Prostate gland (tissue), 2 donors: Measurements from ENCODE around the gene STK39. TPM values are rescaled to one million over a fixed set of nuclear protein-coding genes. Genes with fewer than 3 reads are reported as not detected.

Experiments used
- DNase-seq: peaks from one replicate; pipeline ENCODE4 v3.0.0-alpha.2; 2019; ENCODE audit warnings: low spot score
- H3K27ac ChIP-seq, 2 donors: fragments of 200-600 bp; sonication (generic); 2 replicates each; pipeline ENCODE4 v1.5.1; 2017 to 2019
- H3K27me3 ChIP-seq: fragments of 200-600 bp; sonication (generic); replicated peaks from 2 replicates; pipeline ENCODE4 v1.5.1; 2019; ENCODE audit not compliant: insufficient read depth
- H3K36me3 ChIP-seq, 2 donors: fragments of 200-600 bp; sonication (generic); 1 replicate in 1 of 2; 2 replicates in 1 of 2; pipeline versions ENCODE4 v1.5.1 to v1.8.1; 2017 to 2019
- H3K4me1 ChIP-seq: fragments of 200-600 bp; sonication (generic); replicated peaks from 2 replicates; pipeline ENCODE4 v1.5.1; 2019
- H3K4me3 ChIP-seq, 2 donors: fragments of 200-600 bp; sonication (generic); 2 replicates each; pipeline ENCODE4 v1.5.1; 2017 to 2019
- H3K9me3 ChIP-seq: fragments of 200-600 bp; sonication (generic); 2 replicates; pipeline ENCODE4 v1.5.1; 2017
- CTCF ChIP-seq, 4 experiments: fragments of 200-600 bp in 2 of 4; fragments of 450-650 bp in 2 of 4; sonication (generic) in 2 of 4; IDR thresholded peaks; 1 replicate in 3 of 4; 2 replicates in 1 of 4; pipeline ENCODE4 v1.5.1; 2016 to 2019; ENCODE audit warnings: antibody characterized with exemption in 4 of 4, mild to moderate bottlenecking in 2 of 4, moderate library complexity in 2 of 4
- POLR2A ChIP-seq: fragments of 450-650 bp; IDR thresholded peaks from one replicate; pipeline ENCODE4 v1.6.1; 2016; ENCODE audit warnings: antibody characterized with exemption, mild to moderate bottlenecking
- POLR2AphosphoS5 ChIP-seq: sonication (generic); formaldehyde crosslinking; IDR thresholded peaks from one replicate; pipeline ENCODE4 v1.6.1; 2017; ENCODE audit warnings: antibody characterized with exemption
- whole genome bisulfite sequencing: methylation state at CpG from one replicate; pipeline ENCODE4 v1.1.5; 2018; 5-methylcytosine and 5-hydroxymethylcytosine counted together
- intact Hi-C: fragments of 100-400 bp; cut with DNase I; formaldehyde crosslinking; loops from one replicate; pipeline ENCODE4 v1.14.2; 2022
- total RNA-seq, 2 donors: library from RNA; depleted of rRNA; stranded (reverse); fragments of >200 nt; gene quantifications; one replicate each; pipeline ENCODE4 v1.1.0, GENCODE V29; 2016

The STK39 gene
- total RNA-seq, 2 donors from 2014 or later: 32.2 to 54.7 TPM

DNA sequence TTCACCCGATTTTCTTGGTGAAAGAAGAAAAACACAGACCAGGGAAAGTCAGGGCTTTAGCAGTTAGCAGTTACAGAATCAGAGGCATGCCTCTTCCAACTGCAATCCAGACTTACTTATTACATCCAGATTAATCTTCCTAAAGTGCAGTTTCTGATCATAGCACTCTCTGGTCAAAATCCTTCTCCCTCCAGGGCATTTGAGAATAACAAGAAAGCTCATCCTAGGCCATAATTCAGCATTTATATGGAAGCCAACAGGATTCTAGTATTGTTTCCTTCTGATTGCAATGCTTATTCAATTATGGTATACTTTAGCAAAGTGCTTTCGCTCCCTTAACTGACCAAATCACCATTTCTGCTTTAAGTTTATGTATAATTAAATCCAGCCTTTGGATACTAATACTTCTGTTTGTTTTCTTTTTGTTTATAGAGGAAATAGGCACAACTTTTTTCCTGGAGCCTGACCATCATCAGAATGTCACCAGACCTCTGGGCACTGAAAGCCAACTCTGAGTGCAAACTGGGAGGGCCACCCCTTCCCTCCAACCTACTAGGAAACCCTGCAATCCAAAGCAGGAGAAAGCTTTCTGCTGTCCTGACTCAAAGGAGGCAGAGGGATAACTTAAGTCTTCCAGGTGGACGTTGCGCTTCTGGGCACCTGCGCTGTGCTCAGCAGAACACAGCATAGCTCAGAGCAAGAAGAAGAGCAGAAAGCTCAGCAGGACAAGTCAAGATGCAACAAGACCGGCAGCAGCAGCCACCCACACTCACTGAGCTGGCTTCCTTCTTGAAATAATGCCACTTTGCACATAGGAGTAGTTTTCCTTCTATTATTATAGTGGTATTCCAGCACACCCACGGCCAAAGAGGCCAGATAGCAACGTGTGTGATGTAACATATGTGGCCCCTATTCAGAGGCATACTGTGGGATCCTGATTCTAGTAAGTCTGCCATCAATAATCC, 99.3 kb downstream of the STK39 start:
- no peak overlapping the region for H3K27ac ChIP-seq

GRCh38 chr2:168146892-168147810, 100.2 kb downstream of the STK39 start:
- Histone ChIP-seq H3K36me3 (no peaks in the 10 kb centered on the region), H3K4me3 (no peak overlapping the region), H3K4me1 (no peaks in the 10 kb centered on the region), H3K27me3 (no peaks in the 10 kb centered on the region), H3K9me3 (no peaks in the 10 kb centered on the region), H3K27ac (no peak overlapping the region)
- DNase-seq: no peak
- WGBS: 68% methylated on average over 9 of the region's 9 CpGs
- intact Hi-C loops: loop anchor here (10.0 kb wide), 1 partner anchor 178 kb away; no protein-coding TSS in a partner anchor
- no peak for TF ChIP-seq CTCF (IDR thresholded peaks at IDR 0.05)
- TF ChIP-seq POLR2AphosphoS5: no peak
- TF ChIP-seq POLR2A: no peak

More for the DNA sequence above, 99.3 kb downstream of the STK39 start:
- Histone ChIP-seq H3K4me3 (no peak overlapping the region), H3K9me3 (no peaks in the 10 kb centered on the region), H3K27me3 (no peaks in the 10 kb centered on the region), H3K4me1 (no peaks in the 10 kb centered on the region), H3K36me3 (no peaks in the 10 kb centered on the region)
- TF ChIP-seq POLR2A (no peak), CTCF (IDR thresholded peaks at IDR 0.05) (no peak), POLR2AphosphoS5 (no peak)
- no peak for DNase-seq
- intact Hi-C loops: loop anchor here (10.0 kb wide), 1 partner anchor 177 kb away; no protein-coding TSS in a partner anchor
- WGBS: 76% methylated on average over 8 of the region's 8 CpGs

GRCh38 chr2:168145426-168146310, 101.7 kb downstream of the STK39 start:
- Histone ChIP-seq H3K27me3 (no peaks in the 10 kb centered on the region), H3K4me3 (no peak overlapping the region), H3K36me3 (no peaks in the 10 kb centered on the region), H3K9me3 (no peaks in the 10 kb centered on the region), H3K4me1 (no peaks in the 10 kb centered on the region), H3K27ac (no peak overlapping the region)
- no peak for TF ChIP-seq CTCF (IDR thresholded peaks at IDR 0.05)
- TF ChIP-seq POLR2A: no peak
- no peak for TF ChIP-seq POLR2AphosphoS5
- WGBS: 85% methylated on average over 3 of the region's 3 CpGs
- intact Hi-C loops: loop anchor here (10.0 kb wide), 1 partner anchor 179 kb away; no protein-coding TSS in a partner anchor
- no peak for DNase-seq

GRCh38 chr2:168145011-168145410, 102.4 kb downstream of the STK39 start:
- intact Hi-C loops: loop anchor here (10.0 kb wide), 1 partner anchor 180 kb away; no protein-coding TSS in a partner anchor
- WGBS: 71% methylated on average over 2 of the region's 2 CpGs
- H3K4me1 ChIP-seq: no peaks in the 10 kb centered on the region
- DNase-seq: no peak
- H3K27me3 ChIP-seq: no peaks in the 10 kb centered on the region
- no peak overlapping the region for H3K4me3 ChIP-seq
- H3K27ac ChIP-seq: no peak overlapping the region
- no peaks in the 10 kb centered on the region for H3K36me3 ChIP-seq
- no peak for TF ChIP-seq POLR2AphosphoS5
- H3K9me3 ChIP-seq: no peaks in the 10 kb centered on the region
